IMR-90 (cell line): ENCODE data around the gene CFAP20. TPM values are rescaled to one million over a fixed set of nuclear protein-coding genes. Genes with fewer than 3 reads are reported as not detected.

Source experiments
- ATAC-seq: fragments of 200-7000 bp; cut with Tn5 transposase; 2 replicates; pipeline ENCODE4 v1.9.1; 2020; ENCODE audit warnings: low read depth, mild to moderate bottlenecking, moderate library complexity
- BruUV-seq: library from RNA; stranded (reverse); fragments of 400-500 nt; replicated peaks from 2 replicates; lab custom pipeline; 2021; lab: Mats Ljungman, UMichigan
- CTCF ChIA-PET: fragments of 300-600 bp; formaldehyde crosslinking; extraction: SDS; loops from one replicate; lab custom pipeline; 2021; ENCODE audit warnings: antibody characterized with exemption; lab: Yijun Ruan, JAX
- POLR2A ChIA-PET: fragments of 300-600 bp; sonication (Branson Sonifier 250); formaldehyde crosslinking; loops from one replicate; lab custom pipeline; 2022; ENCODE audit warnings: antibody characterized with exemption; ENCODE audit not compliant: unreplicated experiment; lab: Charles Lee
- DNase-seq: peaks from one replicate; pipeline ENCODE4 v3.0.0; 2013
- H2AFZ ChIP-seq: replicated peaks from 2 replicates; pipeline ENCODE3; 2013; ENCODE audit warnings: low read length, mild to moderate bottlenecking; ENCODE audit not compliant: poor library complexity
- H2AK5ac ChIP-seq: 2 replicates; pipeline ENCODE4 v1.6.1; 2013; ENCODE audit warnings: low read depth, low read length, inconsistent platforms
- H2AK9ac ChIP-seq: replicated peaks from 2 replicates; pipeline ENCODE3; 2013; ENCODE audit warnings: mild to moderate bottlenecking, low read depth, low read length, moderate library complexity; ENCODE audit not compliant: poor library complexity
- H2BK120ac ChIP-seq: 2 replicates; pipeline ENCODE4 v1.6.1; 2013; ENCODE audit warnings: low read depth, low read length, inconsistent platforms
- H2BK15ac ChIP-seq: 3 replicates; pipeline ENCODE4 v1.6.1; 2013; ENCODE audit warnings: low read depth, low read length, inconsistent platforms
- H2BK20ac ChIP-seq: 2 replicates; pipeline ENCODE4 v1.6.1; 2013; ENCODE audit warnings: low read depth, mild to moderate bottlenecking, inconsistent platforms, low read length, moderate library complexity
- H2BK5ac ChIP-seq: 2 replicates; pipeline ENCODE4 v1.6.1; 2013; ENCODE audit warnings: mild to moderate bottlenecking, low read depth, low read length, inconsistent platforms; ENCODE audit not compliant: poor library complexity, severe bottlenecking
- H3K14ac ChIP-seq: replicated peaks from 2 replicates; pipeline ENCODE4 v1.6.1; 2013; ENCODE audit warnings: low read depth, low read length, inconsistent platforms
- H3K18ac ChIP-seq: 2 replicates; pipeline ENCODE4 v1.6.1; 2013; ENCODE audit warnings: low read depth, low read length, control low read depth
- H3K23ac ChIP-seq: 2 replicates; pipeline ENCODE4 v1.6.1; 2013; ENCODE audit warnings: low read depth, low read length, inconsistent platforms
- H3K27ac ChIP-seq: 2 replicates; pipeline ENCODE4 v1.5.1; 2013; ENCODE audit warnings: mild to moderate bottlenecking, control low read depth, low read length; ENCODE audit not compliant: insufficient read depth
- H3K27me3 ChIP-seq: 2 replicates; pipeline ENCODE4 v1.6.1; 2013; ENCODE audit warnings: low read length; ENCODE audit not compliant: control insufficient read depth, insufficient read depth
- H3K36me3 ChIP-seq: 2 replicates; pipeline ENCODE4 v1.6.1; 2013; ENCODE audit warnings: low read length, mixed read lengths; ENCODE audit not compliant: control insufficient read depth, insufficient read depth
- H3K4ac ChIP-seq: 2 replicates; pipeline ENCODE4 v1.6.1; 2013; ENCODE audit warnings: low read depth, low read length, inconsistent platforms
- H3K4me1 ChIP-seq: 2 replicates; pipeline ENCODE4 v1.6.1; 2013; ENCODE audit warnings: low read length, mixed read lengths; ENCODE audit not compliant: control insufficient read depth, insufficient read depth
- H3K4me2 ChIP-seq: 2 replicates; pipeline ENCODE4 v1.6.1; 2013; ENCODE audit warnings: low read depth, mild to moderate bottlenecking, control low read depth, low read length, moderate library complexity
- H3K4me3 ChIP-seq: 2 replicates; pipeline ENCODE4 v1.5.1; 2013; ENCODE audit warnings: low read depth, mild to moderate bottlenecking, control low read depth, low read length, moderate library complexity; ENCODE audit not compliant: insufficient read depth
- H3K56ac ChIP-seq: 2 replicates; pipeline ENCODE4 v1.6.1; 2013; ENCODE audit warnings: low read length, inconsistent platforms; ENCODE audit not compliant: insufficient read depth; ENCODE audit errors: extremely low read depth
- H3K79me1 ChIP-seq, 2 experiments: 2 replicates each; pipeline ENCODE4 v1.6.1; 2013; ENCODE audit warnings: low read length in 2 of 2, inconsistent platforms in 1 of 2, low read depth in 1 of 2
- H3K9ac ChIP-seq: 2 replicates; pipeline ENCODE4 v1.6.1; 2013; ENCODE audit warnings: low read depth, low read length, control low read depth
- H3K9me1 ChIP-seq: 2 replicates; pipeline ENCODE4 v1.6.1; 2013; ENCODE audit warnings: low read length, inconsistent platforms; ENCODE audit not compliant: insufficient read depth
- H3K9me3 ChIP-seq: 2 replicates; pipeline ENCODE4 v1.6.1; 2013; ENCODE audit warnings: low read length; ENCODE audit not compliant: control insufficient read depth, insufficient read depth
- H4K20me1 ChIP-seq: 2 replicates; pipeline ENCODE4 v1.6.1; 2013; ENCODE audit warnings: low read length, inconsistent platforms; ENCODE audit not compliant: insufficient read depth
- H4K5ac ChIP-seq: 2 replicates; pipeline ENCODE4 v1.6.1; 2013; ENCODE audit warnings: mild to moderate bottlenecking, low read depth, low read length, control low read depth
- H4K8ac ChIP-seq, 2 experiments: 2 replicates each; pipeline ENCODE4 v1.6.1; 2013; ENCODE audit warnings: low read depth in 2 of 2, low read length in 2 of 2, control low read depth in 1 of 2, inconsistent platforms in 1 of 2
- H4K91ac ChIP-seq: 2 replicates; pipeline ENCODE4 v1.6.1; 2013; ENCODE audit warnings: low read depth, low read length, inconsistent platforms; ENCODE audit not compliant: insufficient read depth
- BHLHE40 ChIP-seq: fragments of 150-350 bp; IDR thresholded peaks from 2 replicates; pipeline ENCODE4 v1.6.1; 2016; ENCODE audit warnings: mild to moderate bottlenecking, low read depth, low read length
- CEBPB ChIP-seq: IDR thresholded peaks from 2 replicates; pipeline ENCODE4 v1.6.1; 2012; ENCODE audit warnings: low read depth, low read length, improper control_type of control experiment
- CHD1 ChIP-seq: IDR thresholded peaks from 2 replicates; pipeline ENCODE4 v1.6.1; 2012; ENCODE audit warnings: low read depth, low read length, improper control_type of control experiment
- CTCF ChIP-seq: conservative IDR thresholded peaks from 2 replicates; pipeline ENCODE4 v1.5.1; 2012; ENCODE audit warnings: mild to moderate bottlenecking, low read depth, low read length, improper control_type of control experiment
- ELK1 ChIP-seq: fragments of 150-350 bp; IDR thresholded peaks from 2 replicates; pipeline ENCODE4 v1.6.1; 2016; ENCODE audit warnings: low read depth, mild to moderate bottlenecking, low read length, moderate library complexity, borderline replicate concordance
- FOS ChIP-seq: fragments of 150-350 bp; IDR thresholded peaks from 2 replicates; pipeline ENCODE4 v1.6.1; 2016; ENCODE audit warnings: low read depth, low read length
- MAFK ChIP-seq: IDR thresholded peaks from 2 replicates; pipeline ENCODE4 v1.6.1; 2012; ENCODE audit warnings: low read depth, low read length, improper control_type of control experiment
- MAZ ChIP-seq: IDR thresholded peaks from 2 replicates; pipeline ENCODE4 v1.6.1; 2012; ENCODE audit warnings: low read depth, mild to moderate bottlenecking, low read length, improper control_type of control experiment, moderate library complexity, borderline replicate concordance
- MXI1 ChIP-seq: IDR thresholded peaks from 2 replicates; pipeline ENCODE4 v1.6.1; 2012; ENCODE audit warnings: low read depth, mild to moderate bottlenecking, low read length, moderate library complexity, borderline replicate concordance
- NFE2L2 ChIP-seq: fragments of 150-350 bp; IDR thresholded peaks from 2 replicates; pipeline ENCODE4 v1.6.1; 2016; ENCODE audit warnings: low read depth, mild to moderate bottlenecking, low read length
- POLR2A ChIP-seq: IDR thresholded peaks from 2 replicates; pipeline ENCODE4 v1.6.1; 2012; ENCODE audit warnings: mild to moderate bottlenecking, low read depth, low read length
- RAD21 ChIP-seq: IDR thresholded peaks from 2 replicates; pipeline ENCODE4 v1.6.1; 2012; ENCODE audit warnings: low read length, improper control_type of control experiment
- RCOR1 ChIP-seq: IDR thresholded peaks from 2 replicates; pipeline ENCODE4 v1.6.1; 2012; ENCODE audit warnings: mild to moderate bottlenecking, low read length, improper control_type of control experiment; ENCODE audit not compliant: insufficient replicate concordance
- RFX5 ChIP-seq: IDR thresholded peaks from 2 replicates; pipeline ENCODE4 v1.8.0; 2012; ENCODE audit warnings: low read depth, mild to moderate bottlenecking, low read length, moderate library complexity
- SMC3 ChIP-seq: fragments of 150-350 bp; IDR thresholded peaks from 2 replicates; pipeline ENCODE4 v1.6.1; 2016; ENCODE audit warnings: low read depth, mild to moderate bottlenecking, antibody characterized with exemption, low read length, moderate library complexity
- USF2 ChIP-seq: fragments of 150-350 bp; IDR thresholded peaks from 2 replicates; pipeline ENCODE4 v1.6.1; 2017; ENCODE audit warnings: mild to moderate bottlenecking, antibody characterized with exemption, low read length, low read depth
- WGBS, 2 experiments: methylation state at CpG; one replicate each; pipeline versions ENCODE4 v1.1.5 to v1.1.7; 2013; ENCODE audit warnings: missing lambda C conversion rate in 2 of 2; ENCODE audit not compliant: insufficient read length in 1 of 2; ENCODE audit errors: extremely low coverage in 2 of 2; 5-methylcytosine and 5-hydroxymethylcytosine counted together
- dilution Hi-C: fragments of 300-500 bp; cut with HindIII; formaldehyde crosslinking; loops from one replicate; pipeline ENCODE4 v1.14.3; 2018; ENCODE audit warnings: low sequenced_read_pairs; ENCODE audit not compliant: unreplicated experiment
- in situ Hi-C: fragments of 300-500 bp; cut with MboI; formaldehyde crosslinking; loops from 3 replicates; pipeline ENCODE4 v1.14.3; 2019; ENCODE audit warnings: low sequenced_read_pairs, inconsistent platforms, mixed read lengths
- intact Hi-C: fragments of 100-400 bp; cut with micrococcal nuclease; formaldehyde crosslinking; loops from 2 replicates; pipeline ENCODE4 v1.10.0; 2022
- polyA plus RNA-seq, 3 experiments: library from polyadenylated mRNA; depleted of rRNA; stranded (reverse); fragments of >200 nt; gene quantifications; 2 replicates each; pipeline ENCODE4 v1.2.3, GENCODE V29; 2012; ENCODE audit warnings: low replicate concordance in 1 of 3
- total RNA-seq: library from RNA; depleted of rRNA; stranded (reverse); fragments of >200 nt; gene quantifications from 2 replicates; pipeline ENCODE4 v1.2.3, GENCODE V29; 2012

CFAP20 gene
- total and polyA plus RNA-seq, 2 of the 4 experiments (the other 2 are of a cell fraction), result 39.1 to 54.0 TPM

GRCh38 chr16:58085171-58085570, 44.0 kb downstream of the CFAP20 start:
- Histone ChIP-seq H3K36me3 (no peaks in the 10 kb centered on the region), H4K5ac (no peak overlapping the region), H2BK20ac (no peak overlapping the region), H3K9me1 (no peaks in the 10 kb centered on the region), H3K27ac (no peak overlapping the region), H2BK120ac (no peak overlapping the region), H3K79me1 (no peaks in the 10 kb centered on the region), H4K20me1 (no peaks in the 10 kb centered on the region), H3K9me3 (no peaks in the 10 kb centered on the region), H3K27me3 (peaks cover 5% of the 10 kb centered on the region), H2AK9ac (no peak overlapping the region), H3K14ac (no peak overlapping the region), H2AK5ac (no peak overlapping the region), H3K9ac (no peak overlapping the region), H3K4me3 (no peak overlapping the region), H3K23ac (no peak overlapping the region), H3K4me2 (no peak overlapping the region), H2BK15ac (no peak overlapping the region), H3K4me1 (no peaks in the 10 kb centered on the region), H3K18ac (no peak overlapping the region), H3K4ac (no peak overlapping the region), H4K8ac (no peak overlapping the region), H3K56ac (no peak overlapping the region), H2AFZ (no peak overlapping the region), H4K91ac (no peak overlapping the region), H2BK5ac (no peak overlapping the region)
- BruUV-seq, result no TSS peak
- dilution Hi-C loops, result no loop called here
- 100% methylated on average over 4 of the region's 11 CpGs; no CpG with 5 or more reads in 1 of the 2 experiments for WGBS, 2 experiments
- no peak for ATAC-seq
- in situ Hi-C loops, result no loop called here
- no peak for DNase-seq
- TF ChIP-seq POLR2A (no peak), MAZ (no peak), BHLHE40 (no peak), CHD1 (no peak), RCOR1 (no peak), RAD21 (no peak), MXI1 (no peak), FOS (no peak), USF2 (no peak), SMC3 (no peak), MAFK (no peak), CTCF (no peak), NFE2L2 (no peak), CEBPB (no peak), ELK1 (no peak), RFX5 (no peak)
- ChIA-PET CTCF (no interaction called here), POLR2A (no interaction called here)
- intact Hi-C loops, result no loop called here
